Effector CD8-positive, alpha-beta T cell (primary cell): ENCODE data around the gene SPECC1.
"Not testable (repeated sequence)": the region's sequence is repeated elsewhere in the genome, so short reads cannot be mapped to it uniquely, and the experiment has no call there.

Source experiments
- DNase-seq: peaks from one replicate; lab custom pipeline; 2025; lab: John Stamatoyannopoulos, UW

The SPECC1 gene

DNA sequence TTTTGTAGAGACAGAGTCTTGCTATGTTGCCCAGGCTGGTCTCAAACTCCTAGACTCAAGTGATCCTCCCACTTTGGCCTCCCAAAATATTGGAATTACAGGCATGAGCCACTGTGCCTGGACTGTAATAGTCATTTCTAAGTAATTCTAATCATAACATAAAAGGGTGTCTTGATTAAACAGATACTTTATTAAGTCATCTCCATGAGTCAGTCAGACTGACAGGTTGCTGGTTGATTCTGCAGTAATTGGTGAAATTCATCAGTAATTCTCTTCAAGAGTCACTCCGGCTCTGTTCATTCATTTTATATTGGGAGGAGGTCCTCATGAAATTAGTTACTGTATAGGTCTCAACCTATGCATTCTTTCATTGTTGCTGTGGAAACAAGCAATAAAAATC is 85.6 kb downstream of the SPECC1 start:
- no peak for DNase-seq

DNA sequence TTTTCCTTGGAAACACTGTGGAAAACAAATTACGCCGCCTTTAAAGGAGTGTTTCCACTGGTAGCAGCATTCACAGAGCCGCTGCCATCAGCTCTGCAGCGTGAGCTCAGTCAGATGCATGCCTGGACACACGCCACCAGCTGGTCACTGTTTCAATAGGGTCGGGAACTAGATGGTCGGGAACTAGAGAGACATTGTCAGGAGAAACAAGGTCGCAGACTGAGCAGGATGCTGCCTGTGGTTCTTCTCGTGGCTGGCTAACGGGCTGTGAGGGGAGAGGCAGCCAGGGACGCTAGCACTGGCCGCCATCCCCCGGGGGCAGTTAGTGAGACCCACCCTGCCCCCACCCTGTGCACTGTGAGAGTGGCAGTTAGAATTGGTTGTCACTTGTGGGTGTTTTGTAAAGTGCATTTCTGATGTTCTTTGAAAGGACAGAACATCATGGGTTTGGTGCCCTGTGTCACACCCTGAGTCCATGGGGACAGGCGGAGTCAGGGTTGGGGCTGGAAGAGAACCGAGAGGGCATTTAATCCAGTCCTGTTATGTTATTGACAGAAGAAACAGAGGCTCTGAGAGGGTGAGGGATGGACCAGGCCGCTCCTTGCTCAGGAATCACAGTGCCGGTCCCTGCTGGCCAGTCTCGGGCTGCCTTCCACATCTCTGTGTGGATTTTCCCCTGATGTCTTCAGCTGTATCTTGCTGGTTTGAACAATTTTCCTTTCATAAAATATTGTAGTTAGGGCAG is 86.3 kb downstream of the SPECC1 start:
- DNase-seq, result no peak

DNA sequence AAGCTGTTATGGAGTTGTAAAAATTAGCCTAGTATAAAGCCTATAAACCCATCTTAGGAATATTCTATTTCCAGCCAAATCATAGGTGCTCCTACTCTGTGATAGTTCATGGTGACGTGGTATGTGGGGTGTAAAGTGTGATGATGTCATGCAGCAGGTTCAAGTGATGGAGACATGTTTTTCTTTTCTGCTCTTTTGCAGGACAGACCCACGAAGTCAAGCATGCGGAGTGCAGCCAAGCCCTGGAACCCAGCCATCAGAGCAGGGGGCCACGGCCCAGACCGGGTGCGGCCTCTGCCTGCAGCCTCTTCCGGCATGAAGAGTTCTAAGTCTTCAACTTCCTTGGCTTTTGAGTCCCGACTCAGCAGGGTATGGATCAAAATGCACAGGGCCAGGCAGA is 87.3 kb downstream of the SPECC1 start:
- no peak for DNase-seq

DNA sequence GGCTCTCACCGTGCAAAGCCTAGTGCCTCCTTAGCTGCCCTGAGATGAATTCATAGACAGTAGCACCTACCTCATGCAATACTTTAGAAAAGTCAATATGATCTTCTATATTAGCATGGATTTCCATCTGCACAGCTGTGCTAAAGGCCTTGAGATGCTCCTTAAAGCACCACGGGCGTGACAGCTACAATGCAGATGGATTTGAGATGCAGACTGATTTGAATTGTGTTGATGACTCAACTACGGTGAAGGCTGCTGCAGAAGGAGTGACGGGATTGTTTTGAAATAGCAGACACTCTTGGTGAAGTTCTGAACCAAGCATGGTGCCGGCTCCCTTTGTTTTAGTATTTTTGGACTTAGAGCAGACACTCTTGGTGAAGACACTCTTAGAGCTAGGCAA is 88.2 kb downstream of the SPECC1 start:
- DNase-seq, result no peak

DNA sequence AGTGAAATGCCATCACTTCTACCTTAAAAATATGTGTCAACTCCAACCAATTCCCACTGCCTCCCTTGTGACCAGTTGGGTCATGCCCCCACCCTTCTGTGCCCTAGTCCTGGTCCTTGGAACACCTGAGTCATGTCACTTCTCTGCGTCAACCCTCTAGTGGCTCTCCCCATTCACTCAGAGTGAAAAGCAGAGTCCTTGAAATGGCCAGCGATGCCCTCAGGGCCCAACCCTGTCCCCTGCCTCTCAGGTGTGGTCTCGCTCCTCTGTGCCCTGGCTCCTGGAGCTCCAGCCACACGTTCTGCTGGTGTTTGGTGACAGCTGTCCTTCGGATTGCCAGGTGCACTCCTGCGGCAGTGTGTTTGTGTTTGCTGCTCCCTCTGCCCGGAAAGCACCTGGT is 89.2 kb downstream of the SPECC1 start:
- DNase-seq, result no peak

DNA sequence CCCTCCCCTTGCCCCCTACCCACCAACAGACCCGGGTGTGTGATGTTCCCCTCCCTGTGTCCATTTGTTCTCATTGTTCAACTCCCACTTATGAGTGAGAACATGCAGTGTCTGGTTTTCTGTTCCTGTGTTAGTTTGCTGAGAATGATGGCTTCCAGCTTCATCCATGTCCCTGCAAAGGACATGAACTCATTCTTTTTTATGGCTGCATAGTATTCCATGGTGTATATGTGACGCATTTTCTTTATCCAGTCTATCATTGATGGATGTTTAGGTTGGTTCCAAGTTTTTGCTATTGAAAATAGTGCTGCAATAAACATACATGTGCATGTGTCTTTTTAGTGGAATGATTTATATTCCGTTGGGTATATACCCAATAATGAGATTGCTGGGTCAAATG is 91.6 kb downstream of the SPECC1 start:
- not testable (repeated sequence) for DNase-seq

GRCh38 chr17:20103454-20104446 is 94.6 kb downstream of the SPECC1 start:
- no peak for DNase-seq

DNA sequence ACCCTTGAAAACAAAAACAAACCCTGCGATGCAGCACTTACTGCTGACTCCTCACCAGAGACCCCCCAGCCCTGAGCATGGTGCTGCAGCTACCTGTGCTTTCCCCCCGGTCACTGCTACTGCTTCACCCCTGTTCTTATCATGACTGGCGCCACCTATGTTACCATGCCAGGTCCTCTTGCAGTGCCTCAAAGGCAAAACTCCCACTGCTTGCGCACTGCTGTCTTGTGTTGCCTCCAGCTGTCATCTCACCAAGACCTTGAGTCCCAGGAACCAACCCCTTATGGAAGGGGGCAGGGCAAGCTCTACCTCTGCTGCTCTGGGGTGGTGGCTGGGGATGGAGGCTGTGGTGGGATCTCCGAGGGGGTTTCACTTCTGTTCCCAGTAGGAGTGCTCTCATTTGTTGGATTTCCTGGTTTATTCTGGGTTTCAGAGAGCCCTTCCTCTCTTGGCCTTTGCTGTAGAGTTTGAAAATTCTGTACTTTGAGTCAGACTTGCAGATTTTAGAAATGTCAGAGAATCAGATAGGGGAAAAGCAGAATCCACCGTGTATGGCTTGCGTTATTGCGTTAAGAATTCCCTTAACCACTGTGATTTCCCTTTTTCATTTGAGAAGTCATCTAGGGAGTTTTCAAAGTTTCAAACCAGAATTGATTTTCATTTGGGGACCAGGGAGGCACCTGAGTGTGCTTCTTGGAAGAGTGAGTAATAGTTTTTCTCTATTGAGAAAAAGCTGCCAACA is 96.6 kb downstream of the SPECC1 start:
- no peak for DNase-seq

DNA sequence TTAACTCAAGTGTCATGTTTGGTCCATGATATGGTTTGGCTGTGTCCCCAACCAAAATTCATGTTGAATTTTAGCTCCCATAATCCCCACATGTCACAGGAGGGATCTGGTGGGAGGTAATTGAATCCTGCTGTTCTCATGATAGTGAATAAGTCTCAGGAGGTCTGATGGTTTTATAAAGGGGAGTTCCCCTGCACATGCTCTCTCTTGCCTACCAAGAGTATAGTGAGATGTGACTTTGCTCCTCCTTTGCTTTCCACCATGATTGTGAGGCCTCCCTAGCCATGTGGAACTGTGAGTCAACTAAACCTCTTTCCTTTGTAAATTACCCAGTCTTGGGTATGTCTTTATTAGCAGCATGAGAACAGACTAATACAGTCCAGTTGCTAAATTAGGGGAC is 97.3 kb downstream of the SPECC1 start:
- not testable (repeated sequence) for DNase-seq

GRCh38 chr17:20109076-20109475 is 99.9 kb downstream of the SPECC1 start:
- DNase-seq, result no peak

DNA sequence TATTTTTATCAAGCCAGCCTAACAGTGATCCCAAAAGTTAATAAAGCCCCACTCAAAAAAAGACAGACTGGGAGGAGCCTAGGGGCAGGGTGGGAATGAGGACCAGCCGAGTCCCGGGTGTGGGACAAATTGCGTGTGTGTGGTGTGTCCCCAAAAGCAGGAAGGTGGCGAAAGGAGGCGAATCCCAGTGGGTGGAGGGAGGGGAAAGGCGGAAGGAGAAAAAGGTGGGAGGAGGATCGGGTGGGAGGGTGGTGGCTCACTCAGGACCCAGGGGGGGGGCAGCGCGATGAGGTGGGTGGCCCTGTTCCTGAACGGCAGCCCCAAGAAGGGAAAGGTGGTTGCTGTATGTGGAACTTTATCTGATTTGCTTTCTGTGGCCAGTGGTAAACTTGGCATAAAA is 102.4 kb downstream of the SPECC1 start:
- no peak for DNase-seq

DNA sequence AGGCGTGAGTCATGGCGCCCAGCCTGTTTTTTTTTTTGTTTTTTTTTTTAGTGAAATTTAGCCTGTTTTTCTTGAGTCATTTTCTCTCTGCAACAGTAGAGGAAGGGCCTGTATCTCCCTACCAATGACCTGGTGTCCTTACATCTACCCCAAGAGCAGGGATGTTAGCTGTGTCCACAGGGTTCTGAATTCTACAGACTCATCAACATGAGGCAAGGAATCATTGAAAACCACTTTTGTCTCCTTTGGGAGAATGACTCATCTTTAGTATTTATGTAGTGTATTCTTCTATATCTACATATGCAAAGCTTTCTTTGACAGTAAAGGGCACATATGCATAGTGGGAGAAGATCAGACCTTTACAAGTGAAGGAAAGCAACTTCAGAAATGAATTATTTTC is 105.3 kb downstream of the SPECC1 start:
- no peak for DNase-seq

- DNase-seq, result peak; percentile 28
Measured at GRCh38 chr17:20116683-20117309, 107.6 kb downstream of the SPECC1 start.

DNA sequence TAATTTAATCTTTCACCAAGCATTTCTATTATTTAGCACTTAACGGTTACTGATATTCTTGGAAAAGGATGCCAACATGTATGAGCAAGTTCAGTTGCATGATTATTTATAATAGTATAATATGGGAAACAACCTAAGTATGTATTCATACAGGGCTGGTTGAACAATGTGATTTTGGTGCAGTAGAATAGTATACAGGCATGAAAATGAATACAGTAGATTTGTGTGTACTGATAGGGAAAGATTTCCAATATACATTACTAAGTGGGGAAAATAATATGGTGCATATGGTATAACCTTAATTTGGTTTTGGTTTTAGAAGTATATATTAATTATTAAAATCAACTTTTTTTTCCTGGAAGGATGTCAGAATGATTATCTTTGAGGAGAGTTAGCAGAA is 109.1 kb downstream of the SPECC1 start:
- no peak for DNase-seq

DNA sequence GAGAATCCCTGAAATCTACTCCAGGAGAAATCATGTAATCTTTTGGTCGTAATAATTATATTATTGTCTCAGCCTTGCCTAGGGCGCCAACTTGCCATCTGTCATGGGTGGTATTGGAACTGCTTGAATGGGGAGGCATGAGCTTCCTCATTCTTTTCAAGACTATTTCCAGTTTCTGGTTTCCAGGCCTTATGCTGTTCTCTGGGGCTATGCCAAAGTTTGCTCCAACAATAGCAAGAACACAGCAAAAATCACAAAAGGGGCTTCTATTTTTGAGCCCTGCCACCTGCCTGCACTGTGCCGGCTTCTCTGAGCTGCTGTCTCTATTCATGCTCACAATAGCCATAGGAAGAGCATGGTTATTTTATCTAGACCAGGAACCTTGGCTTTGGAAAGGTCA is 111.7 kb downstream of the SPECC1 start:
- DNase-seq, result no peak

DNA sequence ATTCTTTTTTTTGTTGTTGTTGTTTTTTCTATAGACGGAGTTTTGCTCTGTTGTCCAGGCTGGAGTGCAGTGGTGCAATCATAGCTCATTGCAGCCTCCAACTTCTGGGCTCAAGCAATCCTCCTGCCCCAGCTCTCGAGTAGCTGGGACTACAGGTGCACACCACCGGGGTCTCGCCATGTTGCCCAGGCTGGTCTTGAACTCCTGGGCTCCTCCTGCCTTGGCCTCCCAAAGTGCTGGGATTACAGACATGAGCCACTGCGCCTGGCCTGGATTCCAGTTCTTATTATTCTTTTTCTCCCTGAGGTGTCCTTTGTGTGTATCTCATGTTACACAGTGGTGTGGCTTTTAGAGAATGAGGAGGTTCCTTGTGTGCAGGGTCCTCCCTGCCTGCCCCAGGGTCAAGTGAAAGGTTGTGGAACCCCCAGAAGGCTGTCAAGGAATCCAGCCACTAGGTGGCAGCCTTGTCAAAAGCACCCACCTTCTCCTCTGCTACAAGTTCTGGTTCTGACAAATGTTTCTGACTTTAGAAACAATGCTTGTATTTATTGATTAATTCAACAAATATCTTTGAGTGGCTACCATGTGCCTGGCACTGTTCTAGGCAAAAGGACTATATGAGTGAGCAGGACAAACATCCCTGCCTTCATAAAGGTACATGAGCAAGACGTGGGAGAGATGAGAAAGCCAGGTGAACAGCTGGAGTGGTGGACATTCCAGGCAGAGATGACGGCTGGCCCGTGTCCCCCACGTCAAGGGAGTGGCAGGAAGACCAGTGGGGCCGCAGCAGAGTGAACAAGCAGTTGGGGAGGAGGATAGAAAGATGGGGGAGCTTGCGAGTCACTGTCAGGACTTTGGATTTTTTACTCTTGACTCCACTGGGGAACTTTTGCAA is 112.4 kb downstream of the SPECC1 start:
- DNase-seq, result peak; percentile 55

DNA sequence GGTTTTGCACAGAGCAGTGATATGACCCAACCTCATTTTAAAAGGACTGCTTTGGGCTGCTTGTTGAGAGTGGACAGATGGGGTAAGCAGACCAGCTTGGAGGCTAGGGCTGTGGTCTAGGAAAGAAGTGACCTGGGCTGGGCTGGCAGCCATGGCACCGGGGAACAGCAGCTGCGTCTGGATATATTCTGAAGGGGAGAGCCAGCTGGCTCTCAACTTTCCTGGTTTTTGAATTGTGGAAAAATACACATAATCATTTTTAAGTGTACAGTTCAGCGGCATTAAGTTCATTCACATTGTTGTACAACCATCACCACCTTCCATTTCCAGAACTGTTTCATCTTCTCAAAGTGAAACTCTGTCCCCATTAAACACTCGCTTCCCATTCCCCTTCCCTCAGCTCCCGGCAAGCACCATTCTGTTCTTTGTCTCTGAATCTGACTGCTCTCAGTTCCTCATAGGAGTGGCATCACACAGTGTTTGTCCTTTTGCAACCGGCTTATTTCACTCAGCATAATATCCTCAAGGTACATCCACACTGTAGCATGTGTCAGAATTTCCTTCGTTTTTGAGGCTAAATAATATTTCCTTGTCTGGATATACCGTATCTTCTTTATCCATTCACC is 113.2 kb downstream of the SPECC1 start:
- DNase-seq, result no peak

- no peak for DNase-seq
Measured at GRCh38 chr17:20123209-20123608, 114.0 kb downstream of the SPECC1 start.

GRCh38 chr17:20125724-20126123 is 116.6 kb downstream of the SPECC1 start:
- DNase-seq, result no peak

GRCh38 chr17:20127360-20128035 is 118.3 kb downstream of the SPECC1 start:
- no peak for DNase-seq
